ENCODE results near the gene RELT. TPM values are rescaled to one million over a fixed set of nuclear protein-coding genes. Genes with fewer than 3 reads are reported as not detected.

RELT gene
- polyA plus RNA-seq, 1 experiment, result 1.1 TPM

DNA sequence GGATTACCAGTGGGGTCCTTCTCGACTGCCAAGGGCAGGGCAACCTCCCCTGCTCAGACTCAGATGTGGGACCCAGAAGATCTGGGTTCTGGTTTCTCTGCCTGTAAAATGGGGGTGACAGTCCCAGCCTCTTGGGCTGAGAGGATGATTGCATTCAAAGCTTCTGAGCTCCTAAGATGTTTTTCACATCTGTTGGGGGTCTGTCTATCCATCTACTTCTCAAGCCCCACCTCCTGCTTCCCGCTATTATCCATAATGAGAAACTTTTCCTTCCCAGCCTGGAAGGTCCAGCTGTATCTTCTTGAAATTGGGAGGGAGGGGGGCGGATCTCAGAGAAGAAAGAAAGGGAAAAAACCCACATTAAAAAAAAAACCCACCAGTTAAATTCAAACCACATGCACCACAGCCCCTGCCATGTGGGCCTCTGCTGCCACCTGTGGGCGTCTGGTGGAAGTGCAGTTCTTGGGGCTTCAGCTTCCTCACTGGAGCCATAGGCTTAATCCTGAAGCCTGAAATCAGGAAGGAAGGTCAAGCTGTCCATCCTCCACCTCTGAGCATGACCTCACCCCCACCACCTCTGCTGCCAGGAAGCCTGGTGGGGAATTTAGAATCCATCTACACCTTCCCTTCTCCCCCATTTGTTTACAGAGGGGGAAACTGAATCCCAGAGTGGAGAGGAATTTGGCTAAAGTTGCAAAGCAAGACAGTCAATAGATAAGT lies 40.8 kb upstream of the RELT start:
- no peaks in the 10 kb centered on the region for H3K9me3 ChIP-seq (ENCODE audit: control insufficient read depth, insufficient read depth, low read length)
- H3K4me3 ChIP-seq (ENCODE audit: low read depth, low read length), result peak overlapping the region; percentile 27; the same call in 1 of the 2 replicates

DNA sequence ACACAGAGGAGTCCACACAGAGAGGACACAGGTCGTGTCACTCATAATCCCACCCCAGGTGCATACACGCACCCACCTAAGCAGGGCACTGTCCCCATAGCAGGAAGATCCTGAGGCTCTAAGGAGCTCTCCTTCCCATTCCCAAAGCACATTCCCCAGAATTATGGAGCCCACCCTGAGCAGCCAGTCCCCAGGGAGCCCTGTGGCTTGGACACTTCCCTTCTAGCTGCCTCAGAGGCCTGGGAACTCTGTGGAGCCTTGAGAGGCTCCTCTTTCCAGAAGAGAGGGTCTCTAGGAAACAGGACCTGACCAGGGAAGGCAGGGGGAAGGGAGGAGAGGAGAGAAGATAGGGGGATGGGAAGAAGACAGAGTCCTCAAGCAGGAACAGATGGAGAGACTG lies 38.4 kb upstream of the RELT start:
- H3K27me3 ChIP-seq (ENCODE audit: control insufficient read depth, insufficient read depth, low read length), result no peaks in the 10 kb centered on the region
- ChIA-PET CTCF (interaction anchor here (0.9 to 8.7 kb wide), 6 partner anchors 10 to 31 kb away, joined by 3 to 137 read pairs (median 4); partner anchors contain the start of gene ARHGEF17), POLR2A (interaction anchor here (5.2 kb wide), 1 partner anchor 30 kb away, joined by 70 read pairs; the partner anchor contains the start of gene ARHGEF17)
- TF ChIP-seq, protein P1, sequence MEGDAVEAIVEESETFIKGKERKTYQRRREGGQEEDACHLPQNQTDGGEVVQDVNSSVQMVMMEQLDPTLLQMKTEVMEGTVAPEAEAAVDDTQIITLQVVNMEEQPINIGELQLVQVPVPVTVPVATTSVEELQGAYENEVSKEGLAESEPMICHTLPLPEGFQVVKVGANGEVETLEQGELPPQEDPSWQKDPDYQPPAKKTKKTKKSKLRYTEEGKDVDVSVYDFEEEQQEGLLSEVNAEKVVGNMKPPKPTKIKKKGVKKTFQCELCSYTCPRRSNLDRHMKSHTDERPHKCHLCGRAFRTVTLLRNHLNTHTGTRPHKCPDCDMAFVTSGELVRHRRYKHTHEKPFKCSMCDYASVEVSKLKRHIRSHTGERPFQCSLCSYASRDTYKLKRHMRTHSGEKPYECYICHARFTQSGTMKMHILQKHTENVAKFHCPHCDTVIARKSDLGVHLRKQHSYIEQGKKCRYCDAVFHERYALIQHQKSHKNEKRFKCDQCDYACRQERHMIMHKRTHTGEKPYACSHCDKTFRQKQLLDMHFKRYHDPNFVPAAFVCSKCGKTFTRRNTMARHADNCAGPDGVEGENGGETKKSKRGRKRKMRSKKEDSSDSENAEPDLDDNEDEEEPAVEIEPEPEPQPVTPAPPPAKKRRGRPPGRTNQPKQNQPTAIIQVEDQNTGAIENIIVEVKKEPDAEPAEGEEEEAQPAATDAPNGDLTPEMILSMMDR (IDR thresholded peaks at IDR 0.05; ENCODE audit: low read depth, low read length), result no peak
- H3K4me3 ChIP-seq (ENCODE audit: low read depth, low read length), result no peak overlapping the region
- H3K9me3 ChIP-seq (ENCODE audit: control insufficient read depth, insufficient read depth, low read length), result no peaks in the 10 kb centered on the region
- no peak overlapping the region for H3K27ac ChIP-seq (ENCODE audit: low read depth, low read length)
- no peak for DNase-seq (ENCODE audit: low read depth, low spot score)

More for the DNA sequence above, 40.8 kb upstream of the RELT start:
- ChIA-PET CTCF (interaction anchor here (0.6 to 8.7 kb wide), 36 partner anchors 9 to 620 kb away, joined by 3 to 137 read pairs (median 5); partner anchors contain the start of genes ARHGEF17 and P2RY6), POLR2A (interaction anchor here (2.4 to 5.2 kb wide), 3 partner anchors 9 to 27 kb away, joined by 9 to 70 read pairs (median 16); partner anchors contain the start of gene ARHGEF17)
- TF ChIP-seq, protein P1 (IDR thresholded peaks at IDR 0.05; ENCODE audit: low read depth, low read length), result peak; percentile 98
- no peak for DNase-seq (ENCODE audit: low read depth, low spot score)
- Histone ChIP-seq H3K27me3 (ENCODE audit: control insufficient read depth, insufficient read depth, low read length) (no peaks in the 10 kb centered on the region), H3K27ac (ENCODE audit: low read depth, low read length) (peak overlapping the region; percentile 87)

DNA sequence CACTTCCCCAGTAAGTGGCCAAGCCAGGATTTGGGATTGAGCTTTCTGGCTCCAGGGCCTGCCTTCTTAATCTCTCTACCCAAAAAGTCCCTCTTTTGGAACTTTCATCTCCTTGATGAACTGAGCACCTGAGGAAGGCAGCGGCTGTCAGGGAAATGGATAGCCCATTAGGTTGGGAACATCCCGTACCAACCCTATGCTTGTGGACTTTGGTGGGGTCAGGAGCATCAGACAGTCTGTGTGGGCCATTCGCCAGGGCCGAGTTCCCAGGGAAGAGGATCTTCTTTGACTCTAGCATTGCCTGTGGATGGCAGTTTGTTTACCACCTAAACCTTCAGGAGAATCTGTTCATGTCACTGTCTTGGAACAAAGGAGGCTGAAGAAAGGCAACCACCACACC lies 37.9 kb upstream of the RELT start:
- ChIA-PET POLR2A (interaction anchor here (5.2 kb wide), 1 partner anchor 30 kb away, joined by 70 read pairs; the partner anchor contains the start of gene ARHGEF17), CTCF (interaction anchor here (5.2 to 8.7 kb wide), 2 partner anchors 12 to 31 kb away, joined by 127 to 137 read pairs; partner anchors contain the start of gene ARHGEF17)
- TF ChIP-seq, protein P1 (IDR thresholded peaks at IDR 0.05; ENCODE audit: low read depth, low read length), result no peak
- Histone ChIP-seq H3K4me3 (ENCODE audit: low read depth, low read length) (no peak overlapping the region), H3K9me3 (ENCODE audit: control insufficient read depth, insufficient read depth, low read length) (no peaks in the 10 kb centered on the region), H3K27me3 (ENCODE audit: control insufficient read depth, insufficient read depth, low read length) (no peaks in the 10 kb centered on the region), H3K27ac (ENCODE audit: low read depth, low read length) (no peak overlapping the region)
- DNase-seq (ENCODE audit: low read depth, low spot score), result no peak

DNA sequence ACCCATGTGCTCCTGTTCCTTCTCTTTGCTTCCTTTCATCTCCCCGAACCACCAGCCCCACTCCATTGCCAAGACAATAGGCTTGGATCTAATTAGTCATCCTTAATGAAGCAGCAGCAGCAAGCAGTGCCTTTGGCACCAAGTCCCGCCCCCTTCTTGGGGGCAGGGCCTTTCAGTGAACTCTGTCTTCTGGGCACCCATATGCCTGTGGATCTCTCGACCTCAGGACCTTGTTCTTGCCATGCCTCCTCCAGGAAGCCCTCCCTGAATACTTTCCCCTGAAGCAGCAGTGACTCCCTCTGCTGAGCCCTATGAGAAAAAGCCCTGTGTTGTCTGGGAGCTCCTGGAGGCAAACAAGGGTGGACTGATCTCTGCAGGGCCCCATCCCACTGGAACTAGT lies 36.0 kb upstream of the RELT start:
- DNase-seq (ENCODE audit: low read depth, low spot score), result no peak
- H3K27ac ChIP-seq (ENCODE audit: low read depth, low read length), result peak overlapping the region; percentile 11
- no peak overlapping the region for H3K4me3 ChIP-seq (ENCODE audit: low read depth, low read length)
- ChIA-PET POLR2A (interaction anchor here (0.6 kb wide), 1 partner anchor 31 kb away, joined by 3 read pairs; no protein-coding TSS in a partner anchor), CTCF (interaction anchor here (3.2 to 8.7 kb wide), 2 partner anchors 10 to 33 kb away, joined by 21 to 127 read pairs; no protein-coding TSS in a partner anchor)
- TF ChIP-seq, protein P1 (IDR thresholded peaks at IDR 0.05; ENCODE audit: low read depth, low read length), result no peak
- H3K9me3 ChIP-seq (ENCODE audit: control insufficient read depth, insufficient read depth, low read length), result no peaks in the 10 kb centered on the region; the same call in 1 of the 2 replicates
- H3K27me3 ChIP-seq (ENCODE audit: control insufficient read depth, insufficient read depth, low read length), result no peaks in the 10 kb centered on the region

DNA sequence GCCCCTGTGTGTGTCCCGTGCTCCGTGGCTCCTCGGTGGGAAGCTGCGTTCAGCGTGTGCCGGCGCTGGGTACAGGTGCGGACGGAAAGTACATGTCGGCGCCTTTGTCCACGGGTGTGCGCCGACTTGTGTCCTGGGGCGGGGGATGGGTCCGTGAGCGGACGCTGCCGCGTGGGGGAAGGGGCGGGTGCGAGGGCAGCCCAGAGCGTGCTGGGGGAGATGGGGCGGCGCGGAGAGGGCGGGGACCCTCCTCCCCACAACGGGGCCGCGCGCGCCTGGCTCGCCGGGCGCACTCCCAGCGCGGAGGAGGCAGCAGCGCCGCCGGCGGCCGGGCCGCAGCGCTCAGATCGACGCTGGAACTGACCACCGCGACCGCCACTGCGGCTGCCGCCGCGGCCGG lies 33.6 kb upstream of the RELT start:
- no peaks in the 10 kb centered on the region; the same call in 1 of the 2 replicates for H3K9me3 ChIP-seq (ENCODE audit: control insufficient read depth, insufficient read depth, low read length)
- ChIA-PET POLR2A (no interaction called here), CTCF (interaction anchor here (3.2 to 8.7 kb wide), 2 partner anchors 8 to 35 kb away, joined by 21 to 127 read pairs; no protein-coding TSS in a partner anchor)
- TF ChIP-seq, protein P1 (IDR thresholded peaks at IDR 0.05; ENCODE audit: low read depth, low read length), result no peak
- no peaks in the 10 kb centered on the region for H3K27me3 ChIP-seq (ENCODE audit: control insufficient read depth, insufficient read depth, low read length)
- DNase-seq (ENCODE audit: low read depth, low spot score), result no peak
- no peak overlapping the region for H3K4me3 ChIP-seq (ENCODE audit: low read depth, low read length)
- H3K27ac ChIP-seq (ENCODE audit: low read depth, low read length), result no peak overlapping the region
